Liver (tissue), 3 donors: ENCODE results near the gene GTF3C5.

Experiments
- GABPA ChIP-seq, 2 donors: IDR thresholded peaks in 1 of 2; conservative IDR thresholded peaks in 1 of 2; 2 replicates each; pipeline ENCODE4 v1.6.1; 2016; ENCODE audit warnings: antibody characterized with exemption in 2 of 2, mild to moderate bottlenecking in 1 of 2, moderate library complexity in 1 of 2
- HNF4G ChIP-seq: IDR thresholded peaks from 2 replicates; pipeline ENCODE4 v1.6.1; 2016; ENCODE audit warnings: antibody characterized with exemption
- JUND ChIP-seq, 2 donors: IDR thresholded peaks; 2 replicates each; pipeline ENCODE4 v1.6.1; 2016; ENCODE audit warnings: antibody characterized with exemption in 2 of 2
- RAD21 ChIP-seq, 2 donors: IDR thresholded peaks; 2 replicates each; pipeline ENCODE4 v1.6.1; 2016; ENCODE audit warnings: antibody characterized with exemption in 2 of 2, mild to moderate bottlenecking in 2 of 2
- SP1 ChIP-seq: IDR thresholded peaks from 2 replicates; pipeline ENCODE4 v1.6.1; 2018; ENCODE audit warnings: antibody characterized with exemption, mild to moderate bottlenecking
- TAF1 ChIP-seq: conservative IDR thresholded peaks from 2 replicates; pipeline ENCODE4 v1.6.1; 2016; ENCODE audit warnings: antibody characterized with exemption, mild to moderate bottlenecking
- YY1 ChIP-seq: IDR thresholded peaks from 2 replicates; pipeline ENCODE4 v1.6.1; 2016; ENCODE audit warnings: antibody characterized with exemption, mild to moderate bottlenecking
- ZBTB33 ChIP-seq: IDR thresholded peaks from 2 replicates; pipeline ENCODE4 v1.6.1; 2016; ENCODE audit warnings: antibody characterized with exemption
- TF ChIP-seq, protein P1 (sequence below): fragments of 150-350 bp; IDR thresholded peaks from 2 replicates; pipeline ENCODE4 v1.5.1; 2017; ENCODE audit warnings: improper control_type of control experiment, low read depth, low read length; ENCODE audit not compliant: missing input control
- TF ChIP-seq, protein P2 (sequence below): IDR thresholded peaks from 2 replicates; pipeline ENCODE4 v1.6.1; 2016; ENCODE audit warnings: antibody characterized with exemption
- TF ChIP-seq, protein P3 (sequence below): IDR thresholded peaks from 2 replicates; pipeline ENCODE4 v1.6.1; 2016; ENCODE audit warnings: antibody characterized with exemption, mild to moderate bottlenecking
- donor health status: healthy.
- donor health status: healthy.

- TF ChIP-seq, protein P1, sequence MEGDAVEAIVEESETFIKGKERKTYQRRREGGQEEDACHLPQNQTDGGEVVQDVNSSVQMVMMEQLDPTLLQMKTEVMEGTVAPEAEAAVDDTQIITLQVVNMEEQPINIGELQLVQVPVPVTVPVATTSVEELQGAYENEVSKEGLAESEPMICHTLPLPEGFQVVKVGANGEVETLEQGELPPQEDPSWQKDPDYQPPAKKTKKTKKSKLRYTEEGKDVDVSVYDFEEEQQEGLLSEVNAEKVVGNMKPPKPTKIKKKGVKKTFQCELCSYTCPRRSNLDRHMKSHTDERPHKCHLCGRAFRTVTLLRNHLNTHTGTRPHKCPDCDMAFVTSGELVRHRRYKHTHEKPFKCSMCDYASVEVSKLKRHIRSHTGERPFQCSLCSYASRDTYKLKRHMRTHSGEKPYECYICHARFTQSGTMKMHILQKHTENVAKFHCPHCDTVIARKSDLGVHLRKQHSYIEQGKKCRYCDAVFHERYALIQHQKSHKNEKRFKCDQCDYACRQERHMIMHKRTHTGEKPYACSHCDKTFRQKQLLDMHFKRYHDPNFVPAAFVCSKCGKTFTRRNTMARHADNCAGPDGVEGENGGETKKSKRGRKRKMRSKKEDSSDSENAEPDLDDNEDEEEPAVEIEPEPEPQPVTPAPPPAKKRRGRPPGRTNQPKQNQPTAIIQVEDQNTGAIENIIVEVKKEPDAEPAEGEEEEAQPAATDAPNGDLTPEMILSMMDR: no peak
- TF ChIP-seq JUND (IDR thresholded peaks at IDR 0.05) (no peak), SP1 (no peak), YY1 (no peak), HNF4G (no peak), RAD21 (IDR thresholded peaks at IDR 0.05) (no peak), ZBTB33 (no peak), GABPA (IDR thresholded peaks at IDR 0.05 in 1 of 2, conservative IDR thresholded peaks at IDR 0.05 in 1 of 2) (no peak), TAF1 (no peak)
- TF ChIP-seq, protein P2, sequence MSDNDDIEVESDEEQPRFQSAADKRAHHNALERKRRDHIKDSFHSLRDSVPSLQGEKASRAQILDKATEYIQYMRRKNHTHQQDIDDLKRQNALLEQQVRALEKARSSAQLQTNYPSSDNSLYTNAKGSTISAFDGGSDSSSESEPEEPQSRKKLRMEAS: no peak
- TF ChIP-seq, protein P3, sequence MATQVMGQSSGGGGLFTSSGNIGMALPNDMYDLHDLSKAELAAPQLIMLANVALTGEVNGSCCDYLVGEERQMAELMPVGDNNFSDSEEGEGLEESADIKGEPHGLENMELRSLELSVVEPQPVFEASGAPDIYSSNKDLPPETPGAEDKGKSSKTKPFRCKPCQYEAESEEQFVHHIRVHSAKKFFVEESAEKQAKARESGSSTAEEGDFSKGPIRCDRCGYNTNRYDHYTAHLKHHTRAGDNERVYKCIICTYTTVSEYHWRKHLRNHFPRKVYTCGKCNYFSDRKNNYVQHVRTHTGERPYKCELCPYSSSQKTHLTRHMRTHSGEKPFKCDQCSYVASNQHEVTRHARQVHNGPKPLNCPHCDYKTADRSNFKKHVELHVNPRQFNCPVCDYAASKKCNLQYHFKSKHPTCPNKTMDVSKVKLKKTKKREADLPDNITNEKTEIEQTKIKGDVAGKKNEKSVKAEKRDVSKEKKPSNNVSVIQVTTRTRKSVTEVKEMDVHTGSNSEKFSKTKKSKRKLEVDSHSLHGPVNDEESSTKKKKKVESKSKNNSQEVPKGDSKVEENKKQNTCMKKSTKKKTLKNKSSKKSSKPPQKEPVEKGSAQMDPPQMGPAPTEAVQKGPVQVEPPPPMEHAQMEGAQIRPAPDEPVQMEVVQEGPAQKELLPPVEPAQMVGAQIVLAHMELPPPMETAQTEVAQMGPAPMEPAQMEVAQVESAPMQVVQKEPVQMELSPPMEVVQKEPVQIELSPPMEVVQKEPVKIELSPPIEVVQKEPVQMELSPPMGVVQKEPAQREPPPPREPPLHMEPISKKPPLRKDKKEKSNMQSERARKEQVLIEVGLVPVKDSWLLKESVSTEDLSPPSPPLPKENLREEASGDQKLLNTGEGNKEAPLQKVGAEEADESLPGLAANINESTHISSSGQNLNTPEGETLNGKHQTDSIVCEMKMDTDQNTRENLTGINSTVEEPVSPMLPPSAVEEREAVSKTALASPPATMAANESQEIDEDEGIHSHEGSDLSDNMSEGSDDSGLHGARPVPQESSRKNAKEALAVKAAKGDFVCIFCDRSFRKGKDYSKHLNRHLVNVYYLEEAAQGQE: no peak
These were observed 40.8 kb downstream of the GTF3C5 start for GRCh38 chr9:133071484-133072150.
